CD4-positive, alpha-beta T cell treated with Interleukin-15 for 4 hours (primary cell): ENCODE measurements around the gene SCAMP2.
"Not testable (repeated sequence)": the region's sequence is repeated elsewhere in the genome, so short reads cannot be mapped to it uniquely, and the experiment has no call there.

ENCODE experiments used
- DNase-seq: peaks from one replicate; pipeline ENCODE4 v3.0.0-alpha.2; 2020; ENCODE audit warnings: low spot score

SCAMP2 gene

DNA sequence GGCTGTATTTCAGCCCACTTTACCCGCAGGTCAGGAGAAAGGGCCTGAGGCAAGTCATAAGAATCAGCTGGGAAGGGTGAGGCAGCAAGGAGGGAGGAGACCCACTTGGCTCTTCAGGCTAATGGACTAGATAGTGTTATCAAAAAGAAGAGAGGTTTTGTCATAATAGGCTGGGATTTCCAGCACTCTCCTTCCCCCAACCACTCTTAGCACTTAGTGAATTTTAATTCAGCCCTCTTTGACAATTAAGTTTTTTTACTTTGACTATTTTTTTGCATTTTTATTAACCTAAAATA lies 17.4 kb upstream of the SCAMP2 start:
- DNase-seq = no peak

DNA sequence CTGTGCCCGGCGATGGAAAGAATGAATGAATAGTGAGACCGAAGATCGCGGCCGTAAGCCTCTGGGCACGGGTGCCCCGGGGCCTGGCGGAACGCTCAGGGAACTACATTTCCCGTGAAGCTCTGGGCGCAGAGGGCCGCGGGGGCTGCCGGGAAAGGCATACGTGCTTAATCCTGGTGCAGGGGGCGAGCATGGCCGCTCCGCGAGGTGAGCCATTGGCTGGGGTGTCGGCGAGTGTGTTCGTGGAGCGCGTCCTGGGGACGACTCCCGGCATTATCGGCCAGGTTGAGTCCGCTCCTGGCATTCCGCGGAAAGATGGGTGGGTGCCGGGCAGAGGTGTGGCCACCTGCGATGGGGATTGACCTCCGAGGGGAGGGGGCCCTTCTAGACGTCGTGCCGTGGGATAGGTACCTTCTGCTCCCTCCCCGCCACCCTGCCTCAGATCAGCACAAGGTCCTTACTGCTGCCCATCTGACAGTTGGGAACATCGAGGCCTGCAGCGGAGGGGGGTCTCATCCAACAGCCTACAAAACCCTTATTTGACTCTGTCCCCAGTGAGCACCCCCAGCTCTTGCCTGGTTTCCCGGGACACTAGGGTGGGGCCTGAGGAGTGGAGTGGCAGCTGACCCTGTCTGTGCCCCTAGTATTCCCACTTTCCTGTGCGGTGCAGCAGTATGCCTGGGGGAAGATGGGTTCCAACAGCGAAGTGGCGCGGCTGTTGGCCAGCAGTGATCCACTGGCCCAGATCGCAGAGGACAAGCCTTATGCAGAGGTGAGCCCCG lies 16.9 kb upstream of the SCAMP2 start, which contains the start of gene MPI:
Gene MPI, plus strand, starts transcription at position 160 of the 782 bp plus-strand sequence. Its CDS starts 32 bp downstream, at position 192.
- DNase-seq = peak; percentile 83

DNA sequence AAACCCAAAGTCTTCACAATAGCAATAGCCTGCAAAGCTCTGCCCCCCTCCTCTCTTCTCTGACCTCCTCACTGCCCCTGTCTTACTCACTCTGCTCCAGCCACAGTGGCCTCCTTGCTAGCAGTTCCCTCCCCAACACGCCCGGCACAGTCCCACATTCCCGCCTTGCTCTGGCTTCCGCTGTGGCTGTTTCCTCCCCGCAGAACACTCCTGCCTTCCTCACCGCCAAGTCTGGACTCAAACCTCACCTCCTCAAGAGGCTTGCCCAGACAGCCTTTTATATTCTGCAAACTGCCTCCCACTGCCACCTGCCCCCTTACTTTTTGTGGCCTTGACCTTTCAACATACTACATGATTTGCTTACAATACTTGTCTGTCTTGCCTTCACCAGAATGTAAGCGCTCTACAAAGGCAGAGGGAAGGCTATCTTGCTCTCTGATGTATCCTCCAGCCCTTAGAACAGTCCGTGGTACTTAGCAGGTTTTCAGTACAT lies 16.3 kb upstream of the SCAMP2 start:
- DNase-seq = no peak

DNA sequence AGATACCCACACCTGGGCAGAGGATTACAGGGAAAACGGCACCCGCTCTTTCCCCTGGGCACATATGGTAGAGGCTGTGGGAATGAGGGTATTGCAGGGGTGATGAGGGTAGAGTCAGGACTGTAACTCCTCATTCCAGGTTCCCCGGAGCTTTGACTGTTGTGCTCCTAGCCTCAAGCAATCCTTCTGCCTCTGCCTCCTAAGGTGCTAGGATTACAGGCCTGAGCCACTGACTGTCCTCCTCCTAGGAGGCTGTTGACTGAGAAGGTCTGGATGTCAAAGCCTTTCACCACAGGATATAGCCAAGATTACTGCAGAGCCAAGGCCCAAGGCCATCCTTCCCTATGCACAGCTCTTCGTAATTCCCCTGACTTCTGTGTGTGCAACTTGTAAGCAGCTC lies 15.6 kb upstream of the SCAMP2 start:
- DNase-seq = no peak

DNA sequence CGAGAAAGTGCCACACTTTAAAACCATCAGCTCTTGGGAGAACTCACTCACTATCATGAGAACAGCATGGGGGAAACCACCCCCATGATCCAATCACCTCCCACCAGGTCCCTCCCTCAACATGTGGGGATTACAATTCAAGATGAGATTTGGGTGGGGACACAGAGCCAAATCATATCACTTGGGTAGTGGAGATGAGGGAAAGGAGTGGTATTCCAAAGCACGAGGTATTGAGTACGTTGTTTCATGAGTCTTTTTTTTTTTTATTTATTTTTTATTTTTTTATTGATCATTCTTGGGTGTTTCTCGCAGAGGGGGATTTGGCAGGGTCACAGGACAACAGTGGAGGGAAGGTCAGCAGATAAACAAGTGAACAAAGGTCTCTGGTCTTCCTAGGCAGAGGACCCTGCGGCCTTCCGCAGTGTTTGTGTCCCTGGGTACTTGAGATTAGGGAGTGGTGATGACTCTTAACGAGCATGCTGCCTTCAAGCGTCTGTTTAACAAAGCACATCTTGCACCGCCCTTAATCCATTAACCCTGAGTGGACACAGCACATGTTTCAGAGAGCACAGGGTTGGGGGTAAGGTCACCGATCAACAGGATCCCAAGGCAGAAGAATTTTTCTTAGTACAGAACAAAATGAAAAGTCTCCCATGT lies 14.5 kb upstream of the SCAMP2 start:
- DNase-seq = not testable (repeated sequence)

DNA sequence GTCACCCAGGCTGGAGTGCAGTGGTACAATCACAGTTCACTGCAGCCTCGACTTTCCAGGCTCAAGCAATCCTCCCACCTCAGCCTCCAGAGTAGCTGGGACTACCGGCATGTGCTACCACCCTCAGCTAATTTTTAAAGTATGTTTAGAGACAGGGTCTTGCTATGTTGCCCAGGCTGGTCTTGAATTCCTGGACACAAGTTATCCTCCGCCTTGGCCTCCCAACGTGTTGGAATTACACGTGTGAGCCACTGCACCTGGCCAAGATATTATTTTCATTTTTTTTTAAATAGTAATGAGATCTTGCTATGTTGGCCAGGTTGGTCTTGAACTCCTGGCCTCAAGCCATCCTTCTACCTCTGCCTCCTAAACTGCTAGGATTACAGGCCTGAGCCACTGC lies 12.3 kb upstream of the SCAMP2 start:
- no peak for DNase-seq

DNA sequence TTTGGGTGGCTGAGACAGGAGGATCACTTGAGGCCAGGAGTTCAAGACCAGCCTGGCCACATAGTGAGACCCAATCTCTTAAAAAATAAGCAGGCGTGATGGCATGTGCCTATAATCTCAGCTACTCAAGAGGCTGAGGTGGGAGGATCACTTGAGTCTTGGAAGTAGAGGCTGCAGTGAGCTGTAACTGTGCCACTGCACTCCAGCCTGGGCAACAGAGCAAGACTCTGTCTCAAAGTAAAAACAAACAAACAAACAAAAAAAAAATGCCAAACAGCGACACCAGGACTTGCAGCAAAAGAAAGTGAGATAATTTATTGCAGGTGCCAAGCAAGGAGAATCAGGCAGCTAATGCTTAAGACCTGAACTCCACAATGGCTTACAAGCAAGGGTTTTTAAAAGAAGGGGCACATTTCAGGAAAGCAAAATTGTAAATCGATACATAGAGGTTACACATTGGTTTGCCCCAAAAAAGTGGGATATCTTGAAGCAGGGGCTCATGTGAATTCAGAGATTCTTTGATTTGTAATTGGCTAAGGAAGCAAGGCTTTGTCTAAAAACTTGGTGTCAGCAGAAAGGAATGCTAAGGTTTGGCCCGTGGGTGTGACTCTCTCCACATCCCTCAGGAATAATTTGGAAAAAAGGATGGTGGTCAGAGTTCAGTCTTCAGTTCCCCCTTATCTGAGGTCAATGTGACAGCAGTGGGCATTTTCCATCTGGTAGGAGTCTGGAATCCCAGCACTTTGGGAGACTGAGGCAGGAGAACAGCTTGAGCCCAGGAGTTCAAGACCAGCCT lies 11.5 kb upstream of the SCAMP2 start:
- DNase-seq = no peak

DNA sequence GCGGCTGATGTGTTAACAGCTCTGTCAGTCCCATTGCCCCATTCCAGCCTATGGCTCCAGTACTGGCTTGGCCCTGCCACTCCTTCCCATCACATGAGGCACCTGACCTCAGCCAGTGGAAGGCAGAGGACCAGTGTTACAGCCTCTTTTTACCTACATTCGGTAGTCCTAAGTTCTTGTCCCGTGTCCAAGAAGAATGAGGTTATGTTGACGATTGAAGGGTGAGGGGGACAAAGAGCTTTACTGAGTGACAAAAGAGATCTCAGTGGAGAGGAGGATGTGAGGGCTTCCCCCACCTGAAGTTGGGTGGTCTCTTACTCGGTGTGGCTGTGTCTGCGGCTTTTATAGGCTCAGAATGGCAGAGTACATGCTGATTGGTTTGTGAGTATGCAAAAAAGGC lies 9.4 kb upstream of the SCAMP2 start:
- no peak for DNase-seq

DNA sequence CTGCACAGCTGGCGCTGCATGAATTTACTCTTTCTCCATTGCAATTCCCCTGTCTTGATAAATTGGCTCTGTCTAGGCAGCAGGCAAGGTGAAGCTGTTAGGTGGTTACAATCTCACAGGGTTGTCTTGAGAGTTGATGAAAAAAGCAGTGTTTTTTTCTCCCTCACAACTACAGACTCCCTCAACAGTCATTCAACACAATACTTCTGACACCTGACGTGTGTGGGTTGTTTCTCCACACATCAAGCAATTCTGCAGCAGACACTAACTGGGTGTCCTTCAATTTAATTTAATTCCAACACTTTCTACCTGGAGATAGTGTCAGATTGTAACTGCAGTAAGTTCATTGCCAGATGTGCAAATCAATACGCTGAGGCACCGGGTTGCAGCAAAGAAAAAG lies 5.1 kb upstream of the SCAMP2 start:
- DNase-seq = no peak

DNA sequence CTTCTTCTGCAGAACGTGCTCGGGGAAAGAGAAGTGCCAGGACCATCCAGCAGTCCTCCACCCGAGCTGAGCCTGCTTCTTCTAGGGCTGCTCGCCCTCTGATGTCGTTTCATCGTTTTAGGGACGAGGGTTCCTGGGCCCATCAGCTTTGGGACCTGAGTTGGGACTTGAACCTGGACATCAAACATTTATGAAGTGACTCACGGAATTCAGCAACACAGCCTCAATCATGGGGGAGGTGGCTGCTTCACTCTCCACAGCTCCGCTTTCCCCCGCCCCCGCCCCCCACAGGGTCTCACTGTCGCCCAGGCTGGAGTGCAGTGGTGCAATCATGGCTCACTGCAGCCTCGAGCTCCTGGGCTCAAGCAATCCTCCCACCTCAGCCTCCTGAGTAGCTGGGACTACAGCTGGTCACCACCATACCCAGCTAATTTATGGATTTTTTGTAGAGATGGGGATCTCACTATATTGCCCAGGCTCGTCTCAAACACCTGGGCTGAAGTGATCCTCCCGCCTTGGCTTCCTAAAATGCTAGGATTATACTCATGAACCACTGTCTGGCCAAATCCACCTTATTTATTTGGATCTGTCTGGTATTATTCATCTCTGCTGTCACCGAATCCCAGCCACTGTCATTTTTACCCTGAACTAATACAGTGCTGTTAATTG lies 725 bp upstream of the SCAMP2 start:
- DNase-seq = no peak

DNA sequence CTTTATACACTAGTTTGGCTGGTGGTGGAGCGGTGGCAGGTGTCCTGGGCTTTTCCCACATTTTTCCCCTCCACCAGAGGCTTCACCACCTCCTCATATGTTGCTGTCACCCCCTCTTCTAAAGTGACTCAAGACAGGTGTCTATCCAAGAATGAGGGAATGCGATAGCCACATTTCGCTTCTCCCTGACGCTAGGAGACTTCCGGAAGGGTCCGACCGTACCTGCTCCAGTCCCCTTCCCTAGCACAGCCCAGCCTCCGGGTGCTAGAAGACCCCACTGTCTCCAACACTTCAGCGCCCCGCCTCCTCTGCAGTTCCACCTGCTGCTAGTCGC lies 496 bp downstream of the SCAMP2 start:
- no peak for DNase-seq

DNA sequence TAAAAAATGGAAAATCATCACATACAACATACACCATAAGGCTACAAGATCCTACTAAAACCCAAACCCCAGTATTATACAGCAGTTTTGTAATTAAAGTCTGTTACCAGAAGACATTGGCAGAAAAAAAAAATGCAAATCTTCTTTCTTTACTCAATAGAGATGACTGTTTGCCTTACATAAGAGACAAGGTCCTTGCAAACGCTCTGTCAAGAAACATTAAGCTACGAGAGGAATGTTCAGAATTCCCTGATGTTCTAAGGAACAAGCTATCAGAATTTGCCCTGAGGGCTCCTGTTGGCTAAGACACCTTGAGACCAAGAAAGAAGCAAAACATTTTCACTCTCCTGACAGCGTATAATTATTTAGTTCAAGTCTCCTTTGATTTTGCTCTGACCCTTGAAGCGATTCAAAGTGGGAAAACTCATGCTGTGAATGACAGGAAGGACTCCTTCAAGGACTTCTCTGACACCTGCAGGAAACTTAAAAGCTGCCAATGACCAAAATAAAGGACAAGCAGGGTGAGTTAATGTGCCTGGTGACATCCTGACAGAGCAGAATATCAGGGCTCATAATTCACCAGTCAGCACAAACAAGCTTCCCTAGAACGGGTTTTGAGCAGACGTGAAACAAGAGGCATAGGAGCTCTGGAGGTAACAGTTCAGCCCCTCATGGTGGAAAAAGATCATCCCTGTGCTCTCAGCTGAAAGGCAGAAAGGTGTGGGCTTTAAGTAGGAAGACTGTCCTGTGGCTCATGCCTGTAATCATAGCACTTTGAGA lies 2.5 kb downstream of the SCAMP2 start:
- DNase-seq = no peak

DNA sequence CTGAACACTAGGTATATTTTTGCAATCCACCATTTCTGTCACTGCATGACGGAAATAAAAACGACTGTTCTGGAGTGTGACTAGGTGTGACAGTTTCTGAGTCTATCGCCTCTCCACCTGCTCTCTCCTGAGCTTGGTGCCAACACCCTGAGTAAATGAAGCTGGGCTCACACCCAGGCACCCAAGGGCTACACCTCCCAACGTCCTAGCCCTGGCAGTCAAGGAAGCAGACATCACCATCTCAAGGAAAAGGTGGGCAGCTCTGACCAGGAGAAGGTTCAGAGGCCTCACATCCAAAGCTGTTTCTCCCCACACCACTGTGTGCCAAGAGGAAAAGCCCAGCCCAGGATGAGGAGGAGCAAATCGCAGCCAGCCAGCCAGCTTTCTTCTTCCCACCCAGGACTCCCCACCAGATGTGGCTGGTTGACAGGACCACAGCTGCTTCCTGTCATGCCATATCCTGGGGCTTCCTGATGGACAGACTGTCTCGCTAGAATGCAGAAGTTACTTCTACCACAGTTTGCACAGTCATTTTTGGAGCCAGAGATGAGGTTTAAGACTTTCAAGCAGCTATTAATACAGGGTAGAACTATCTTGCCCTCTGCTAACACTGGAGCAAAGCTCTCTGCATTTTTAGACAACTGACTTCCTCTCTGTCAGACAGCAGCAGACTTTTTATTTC lies 3.3 kb downstream of the SCAMP2 start:
- peak; percentile 42 for DNase-seq

DNA sequence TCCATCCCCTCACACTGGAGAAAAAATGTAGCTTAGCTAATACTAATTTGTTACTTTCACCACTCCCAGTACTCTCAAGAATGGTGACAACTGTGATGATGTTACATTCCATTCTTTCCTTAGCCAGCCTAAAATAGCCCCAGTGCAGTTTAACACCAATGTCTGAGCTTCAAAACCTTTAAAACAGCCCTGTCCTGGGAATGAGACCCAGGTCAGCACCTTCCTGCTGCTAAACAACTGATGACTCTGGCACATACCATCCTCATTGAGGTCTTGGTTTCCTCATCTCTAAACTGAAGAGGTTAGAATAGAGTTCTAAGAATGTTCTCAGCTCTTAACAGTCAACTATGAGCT lies 3.8 kb downstream of the SCAMP2 start:
- DNase-seq = no peak

DNA sequence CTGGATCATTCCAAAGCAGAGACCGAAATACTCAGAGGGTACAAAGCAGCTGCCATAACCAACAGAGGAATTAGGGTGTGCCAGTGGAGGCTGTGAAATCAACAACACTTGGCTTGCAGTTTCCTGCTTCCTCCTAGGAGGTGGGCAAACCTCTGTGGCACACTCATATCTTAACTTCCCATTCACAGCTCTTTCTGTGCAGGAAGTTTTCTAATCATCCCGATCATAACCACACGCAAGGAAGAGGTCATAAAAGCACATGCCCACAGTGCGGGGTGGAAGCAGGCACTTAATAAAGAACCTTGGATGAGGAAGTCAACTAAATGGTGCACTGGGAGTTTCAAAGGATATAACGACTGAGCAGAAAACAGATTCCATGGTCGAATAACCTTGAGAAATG lies 5.1 kb downstream of the SCAMP2 start:
- no peak for DNase-seq

DNA sequence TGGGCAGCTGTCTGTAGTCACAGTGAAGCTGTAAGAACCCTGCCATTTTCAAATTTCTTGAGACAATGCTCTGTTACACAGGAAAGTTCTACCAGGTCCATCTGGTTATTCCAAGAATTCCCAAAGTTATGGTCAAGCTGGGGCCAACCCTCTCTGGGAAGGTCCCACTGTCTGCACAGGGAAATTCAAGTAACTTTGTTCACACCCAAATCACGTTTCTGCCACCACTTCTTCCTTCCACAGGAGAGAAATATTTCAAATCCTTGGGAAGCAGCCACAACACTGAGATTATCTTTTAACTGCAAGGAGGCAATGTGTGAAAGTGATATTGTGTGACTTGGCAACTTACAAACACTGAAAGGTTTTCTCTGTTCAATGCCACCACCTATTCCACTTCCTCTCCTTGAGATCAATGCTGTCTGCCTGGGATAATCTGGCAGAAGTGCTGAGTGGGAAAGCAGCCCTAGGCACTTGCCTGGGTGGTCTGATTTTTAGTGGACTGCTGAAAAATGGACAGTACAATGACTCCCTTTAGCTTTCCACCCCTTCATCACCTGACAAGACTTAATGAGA lies 5.6 kb downstream of the SCAMP2 start:
- no peak for DNase-seq

DNA sequence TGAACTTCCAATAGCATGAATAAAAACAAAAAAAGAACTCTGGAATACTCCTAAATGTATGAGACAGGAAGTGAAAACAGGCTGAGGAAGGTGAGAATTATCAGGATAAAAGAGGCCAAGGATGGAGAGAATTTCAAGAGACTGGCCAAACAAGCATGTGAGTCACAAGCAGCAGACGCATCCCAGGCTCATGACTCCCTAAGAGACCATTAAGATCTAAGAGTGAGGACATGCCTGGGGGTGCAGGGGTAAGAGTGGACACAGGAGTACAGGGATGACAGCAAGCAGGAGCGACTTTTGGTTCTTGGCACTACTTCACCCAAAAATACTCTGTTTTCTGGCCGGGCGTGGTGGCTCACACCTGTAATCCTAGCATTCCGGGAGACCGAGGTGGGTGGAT lies 7.1 kb downstream of the SCAMP2 start:
- no peak for DNase-seq

DNA sequence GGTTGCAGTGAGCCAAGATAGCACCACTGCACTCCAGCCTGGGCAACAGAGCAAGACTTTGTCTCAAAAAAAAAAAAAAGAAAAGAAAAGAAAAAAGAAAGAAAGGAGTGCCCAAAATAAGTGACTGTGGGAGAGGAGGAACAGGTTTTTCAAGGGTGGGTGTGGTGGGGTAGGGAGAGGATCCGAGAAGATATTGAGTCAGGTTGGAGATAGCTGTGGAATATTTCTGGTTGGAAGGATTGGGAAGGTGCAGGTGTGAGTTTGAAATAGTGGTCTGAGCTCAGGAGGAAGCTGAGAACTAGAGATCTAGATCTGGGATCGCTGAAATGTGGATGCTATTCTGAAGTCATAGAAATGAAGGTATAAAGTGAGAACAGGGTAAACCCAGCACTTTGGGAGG lies 7.8 kb downstream of the SCAMP2 start:
- no peak for DNase-seq

DNA sequence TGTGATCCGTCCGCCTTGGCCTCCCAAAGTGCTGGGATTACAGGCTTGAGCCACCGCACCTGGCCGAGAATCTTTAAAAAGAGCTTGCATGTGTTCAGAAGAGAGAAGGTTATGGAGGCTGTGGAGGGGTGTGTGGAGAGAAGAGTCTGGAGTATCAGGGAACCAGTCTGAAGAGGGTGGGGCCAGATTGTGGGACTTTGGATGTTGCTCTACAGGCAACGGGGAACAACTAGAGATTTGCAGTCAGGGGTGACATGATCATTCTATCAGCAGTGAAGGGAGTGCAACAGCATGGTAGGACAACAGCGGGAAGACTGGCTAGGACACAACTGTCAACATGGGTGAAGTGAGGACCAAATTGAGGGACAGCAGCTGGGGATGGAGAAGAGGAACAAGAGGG lies 8.9 kb downstream of the SCAMP2 start:
- no peak for DNase-seq

DNA sequence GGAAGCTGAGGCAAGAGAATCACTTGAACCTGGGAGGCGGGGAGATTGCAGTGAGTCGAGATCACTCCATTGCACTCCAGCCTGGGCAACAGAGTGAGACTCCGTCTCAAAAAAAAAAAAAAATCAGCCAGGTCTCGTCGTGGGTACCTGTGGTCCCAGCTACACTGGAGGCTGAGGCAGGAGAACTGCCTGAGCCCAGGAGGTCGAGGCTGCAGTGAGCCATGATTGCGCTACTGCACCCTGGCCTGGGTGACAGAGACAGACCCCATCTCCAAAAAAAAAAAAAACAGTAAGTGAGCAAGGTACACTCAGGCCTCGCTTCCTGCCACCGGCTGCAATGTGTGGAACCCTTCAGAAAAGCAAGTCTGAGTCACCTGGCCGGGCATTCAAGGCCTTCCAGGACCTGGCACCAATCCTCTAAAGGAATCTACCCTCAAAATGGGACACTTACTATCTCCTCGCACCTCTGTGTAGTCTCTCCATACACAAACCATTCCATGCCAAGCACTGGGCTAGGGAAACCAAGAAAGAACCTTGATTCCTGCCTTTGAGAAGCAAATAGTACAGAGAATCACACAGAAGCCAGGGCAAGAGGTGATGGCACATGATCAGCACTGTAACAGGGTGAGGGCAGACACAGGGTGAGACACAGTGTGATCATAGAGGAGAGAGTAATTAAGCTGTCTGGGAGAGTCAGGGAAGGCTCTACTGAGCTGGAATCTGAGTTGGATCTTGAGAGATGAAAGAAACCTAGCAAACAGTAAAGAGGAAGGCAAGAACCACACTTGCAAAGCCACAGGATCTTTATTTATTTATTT lies 9.7 kb downstream of the SCAMP2 start:
- DNase-seq = no peak
